ENCODE measurements around the gene VWA5B1. TPM values are rescaled to one million over a fixed set of nuclear protein-coding genes. Genes with fewer than 3 reads are reported as not detected.

Gene VWA5B1
- total RNA-seq, 2 donors from 2014 or later, result 0.28 to 1.5 TPM

DNA sequence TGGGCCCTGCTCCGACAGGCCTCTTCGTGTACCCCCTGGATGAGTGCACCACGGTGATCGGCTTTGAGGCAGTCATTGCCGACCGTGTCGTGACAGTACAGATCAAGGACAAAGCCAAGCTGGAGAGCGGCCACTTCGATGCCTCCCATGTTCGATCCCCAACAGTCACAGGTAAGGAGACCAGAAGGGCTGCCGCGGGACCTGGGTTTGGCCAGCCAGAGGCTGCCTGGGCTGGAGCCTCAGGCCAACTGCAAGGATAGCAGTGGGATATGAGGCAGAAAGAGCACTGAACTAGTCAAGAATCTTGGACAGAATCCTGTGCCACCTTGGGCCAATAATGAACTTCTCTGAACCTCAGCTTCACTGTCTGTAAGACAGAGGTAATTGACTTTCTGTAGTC is 22.1 kb downstream of the VWA5B1 start:
- ATAC-seq (no peak), DNase-seq (no peak)
- intact Hi-C loops (cut with DNase I, micrococcal nuclease), result no loop called here

GRCh38 chr1:20317471-20317870 is 26.8 kb downstream of the VWA5B1 start:
- ATAC-seq, result no peak
- intact Hi-C loops (cut with DNase I, micrococcal nuclease), result no loop called here
- DNase-seq, result no peak

DNA sequence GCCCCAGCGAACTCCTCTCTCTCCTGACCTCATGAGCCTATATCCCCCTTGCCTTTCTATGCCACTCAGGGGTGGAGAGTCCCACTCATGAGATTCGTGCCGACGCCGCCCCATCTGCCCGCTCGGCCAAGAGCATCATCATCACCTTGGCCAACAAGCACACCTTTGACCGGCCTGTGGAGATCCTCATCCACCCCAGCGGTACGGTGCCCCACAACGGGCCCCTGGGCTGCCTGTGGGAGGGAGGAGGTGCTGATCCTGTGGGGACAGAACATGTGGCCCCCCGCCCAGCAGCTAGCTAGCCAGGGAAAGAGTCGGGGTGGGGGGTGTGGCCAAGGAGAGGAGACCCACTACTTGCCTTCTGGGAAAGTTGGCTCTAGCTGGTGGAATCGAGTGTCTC is 27.8 kb downstream of the VWA5B1 start:
- intact Hi-C loops (cut with DNase I, micrococcal nuclease), result no loop called here
- no peak for ATAC-seq

GRCh38 chr1:20318971-20319370 is 28.3 kb downstream of the VWA5B1 start:
- intact Hi-C loops (cut with DNase I, micrococcal nuclease), result no loop called here
- DNase-seq (no peak), ATAC-seq (no peak)

More for the DNA sequence above, 27.8 kb downstream of the VWA5B1 start:
- DNase-seq, result no peak

GRCh38 chr1:20319456-20320220 is 29.0 kb downstream of the VWA5B1 start:
- DNase-seq (no peak), ATAC-seq (no peak)
- intact Hi-C loops (cut with DNase I, micrococcal nuclease), result no loop called here

GRCh38 chr1:20320704-20321103 is 30.0 kb downstream of the VWA5B1 start:
- intact Hi-C loops (cut with DNase I, micrococcal nuclease), result no loop called here
- DNase-seq (no peak), ATAC-seq (no peak)

- DNase-seq (no peak), ATAC-seq (no peak)
- intact Hi-C loops (cut with DNase I, micrococcal nuclease), result no loop called here
These were observed 30.9 kb downstream of the VWA5B1 start for GRCh38 chr1:20321573-20321972.

DNA sequence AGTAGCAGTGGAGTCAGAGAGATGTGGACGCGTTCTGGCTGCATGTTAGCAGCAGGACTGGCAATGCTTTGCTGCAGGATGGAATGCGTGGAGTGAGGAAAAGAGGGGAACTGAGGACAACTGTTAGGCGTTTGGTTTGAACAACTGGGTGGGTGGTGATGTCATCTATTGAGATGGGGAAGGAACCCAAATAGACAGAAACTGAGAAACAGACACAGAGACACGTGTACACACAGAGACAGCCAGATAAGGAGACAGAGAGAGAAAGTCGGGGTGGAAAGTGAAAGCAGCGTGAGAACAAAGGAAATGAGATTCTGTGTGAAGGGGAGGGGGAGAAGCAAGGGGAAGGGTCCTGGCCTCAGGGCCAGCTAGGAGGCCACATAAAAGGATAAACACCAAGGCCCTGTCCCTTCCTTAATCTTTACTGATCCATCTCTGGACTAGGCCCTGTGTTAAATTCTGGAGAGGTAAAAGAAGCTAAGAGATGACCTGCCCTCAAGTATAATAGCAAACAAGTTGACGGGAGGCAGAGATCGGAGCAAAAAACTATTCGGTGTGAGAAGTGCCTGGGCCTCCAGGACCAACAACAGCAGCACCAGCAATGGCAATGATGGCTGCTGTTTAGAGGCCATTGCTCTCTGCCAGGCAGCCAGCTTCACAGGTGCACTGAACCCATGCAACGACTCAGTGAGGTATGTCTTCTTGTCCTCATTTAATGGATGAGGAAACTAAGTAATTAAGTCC is 31.6 kb downstream of the VWA5B1 start:
- ATAC-seq (no peak), DNase-seq (no peak)
- intact Hi-C loops (cut with DNase I, micrococcal nuclease), result no loop called here

- no peak for DNase-seq
- no peak for ATAC-seq
These were observed 32.3 kb downstream of the VWA5B1 start for GRCh38 chr1:20322825-20323612.

DNA sequence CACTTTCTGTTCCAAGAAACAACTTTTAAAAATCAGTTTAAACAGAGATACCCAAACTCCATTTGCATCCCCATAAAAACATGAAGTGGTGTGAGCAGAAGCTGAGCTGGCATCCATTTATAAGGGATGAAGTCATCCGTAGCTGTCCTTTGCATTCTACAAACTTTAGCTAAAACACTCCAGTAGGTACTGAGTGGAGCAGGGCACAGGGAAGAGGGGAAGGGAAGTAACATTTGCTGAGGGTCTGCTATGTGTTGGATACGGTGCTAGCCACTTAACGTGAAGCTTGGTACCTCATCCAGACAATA is 32.9 kb downstream of the VWA5B1 start:
- intact Hi-C loops (cut with DNase I, micrococcal nuclease), result no loop called here

More at GRCh38 chr1:20322825-20323612, 32.3 kb downstream of the VWA5B1 start:
- intact Hi-C loops (cut with DNase I, micrococcal nuclease), result no loop called here

GRCh38 chr1:20324704-20325406 is 34.2 kb downstream of the VWA5B1 start:
- intact Hi-C loops (cut with DNase I, micrococcal nuclease), result no loop called here
- no peak for DNase-seq
- ATAC-seq, result peak; percentile 11

More for the DNA sequence above, 32.9 kb downstream of the VWA5B1 start:
- ATAC-seq, result no peak
- DNase-seq, result no peak

DNA sequence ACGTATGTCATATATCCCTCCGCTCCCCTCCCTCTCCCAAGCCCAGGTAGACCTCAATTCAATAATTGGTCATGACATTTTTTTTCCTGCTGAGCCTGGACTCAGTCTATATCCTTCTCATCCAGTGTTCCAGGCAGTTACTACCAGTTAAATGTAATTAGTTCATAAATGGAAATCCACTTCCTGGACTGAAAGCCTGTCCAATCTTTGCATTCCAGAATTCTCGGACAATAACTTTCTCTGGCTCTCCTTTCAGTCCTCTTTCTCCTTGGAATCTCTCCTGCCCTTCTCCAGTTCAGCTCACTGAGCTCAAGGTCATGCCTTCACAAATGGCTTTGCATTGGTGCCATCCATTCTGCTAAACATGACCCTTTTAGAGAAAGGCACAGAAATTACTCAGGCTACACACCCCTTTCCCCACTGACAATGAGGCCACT is 34.8 kb downstream of the VWA5B1 start:
- peak; percentile 78 for ATAC-seq
- intact Hi-C loops (cut with DNase I, micrococcal nuclease), result no loop called here
- DNase-seq, result no peak

DNA sequence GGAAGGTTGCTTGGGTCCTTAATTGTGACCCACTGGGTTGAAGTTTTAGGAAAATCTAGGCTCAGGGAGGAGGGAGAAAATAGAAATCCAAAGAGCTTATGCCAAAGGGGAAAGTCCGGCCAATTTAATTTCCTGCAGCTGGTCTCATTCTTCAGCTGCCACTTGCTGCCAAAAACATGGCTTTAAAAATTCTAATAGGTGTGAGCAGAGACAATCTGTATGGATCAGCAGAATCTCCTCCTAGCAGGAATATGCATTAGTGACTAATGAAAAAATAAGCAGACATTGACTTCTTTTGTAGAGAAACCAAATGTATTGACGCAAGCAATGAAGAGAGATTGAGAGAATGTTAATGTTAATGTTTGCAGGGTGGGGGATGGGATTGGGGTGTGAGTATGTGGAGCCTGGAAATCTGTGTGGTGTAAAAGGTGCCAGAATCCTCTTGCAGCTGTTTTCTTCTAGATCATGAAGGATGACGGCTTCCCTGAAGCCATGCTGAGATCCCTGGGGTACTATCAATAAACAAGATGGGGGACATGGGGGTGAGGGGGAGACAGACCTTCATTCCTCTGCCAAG is 35.3 kb downstream of the VWA5B1 start:
- DNase-seq (no peak), ATAC-seq (peak; percentile 60)
- intact Hi-C loops (cut with DNase I, micrococcal nuclease), result no loop called here

- no peak for DNase-seq
- intact Hi-C loops (cut with DNase I, micrococcal nuclease), result no loop called here
- ATAC-seq, result no peak
These were observed 36.8 kb downstream of the VWA5B1 start for GRCh38 chr1:20327467-20327866.

GRCh38 chr1:20328201-20328600 is 37.5 kb downstream of the VWA5B1 start:
- no peak for DNase-seq
- ATAC-seq, result no peak
- intact Hi-C loops (cut with DNase I, micrococcal nuclease), result no loop called here

GRCh38 chr1:20329793-20330542 is 39.3 kb downstream of the VWA5B1 start:
- DNase-seq, result no peak
- intact Hi-C loops (cut with DNase I, micrococcal nuclease), result no loop called here
- no peak for ATAC-seq

- intact Hi-C loops (cut with DNase I, micrococcal nuclease), result no loop called here
- DNase-seq, result no peak
- no peak for ATAC-seq
These were observed 43.4 kb downstream of the VWA5B1 start for GRCh38 chr1:20334103-20334502.

GRCh38 chr1:20336105-20336605 is 45.5 kb downstream of the VWA5B1 start:
- DNase-seq (no peak), ATAC-seq (no peak)
- intact Hi-C loops (cut with DNase I, micrococcal nuclease), result no loop called here
